Cerebellar cortex (tissue), 1 donor: Measurements from ENCODE around the gene TEAD2.
A peak's percentile ranks its signal among the peaks of the same experiment; 100 is the strongest.
"Not testable (repeated sequence)": the region's sequence is repeated elsewhere in the genome, so short reads cannot be mapped to it uniquely, and the experiment has no call there.

Source experiments
- DNase-seq: peaks from one replicate; pipeline ENCODE4 v3.0.0-alpha.2; 2015; ENCODE audit warnings: low spot score

The TEAD2 gene

GRCh38 chr19:49383599-49383998 lies 21.4 kb upstream of the TEAD2 start:
- DNase-seq = no peak

- DNase-seq = no peak
Observed at GRCh38 chr19:49382639-49383038, 20.4 kb upstream of the TEAD2 start.

GRCh38 chr19:49380391-49380790 lies 18.2 kb upstream of the TEAD2 start:
- DNase-seq = no peak

- no peak for DNase-seq
Observed at GRCh38 chr19:49378512-49378911, 16.3 kb upstream of the TEAD2 start.

GRCh38 chr19:49374665-49375434 lies 12.6 kb upstream of the TEAD2 start:
- no peak for DNase-seq

GRCh38 chr19:49373174-49373573 lies 11.0 kb upstream of the TEAD2 start:
- not testable (repeated sequence) for DNase-seq

- no peak for DNase-seq
Observed at GRCh38 chr19:49371184-49371583, 9.0 kb upstream of the TEAD2 start.

GRCh38 chr19:49368711-49369358 lies 6.6 kb upstream of the TEAD2 start:
- DNase-seq = no peak

- no peak for DNase-seq
Observed at GRCh38 chr19:49366110-49366509, 3.9 kb upstream of the TEAD2 start.

- no peak for DNase-seq
Observed at GRCh38 chr19:49364083-49364737, 2.0 kb upstream of the TEAD2 start.

- DNase-seq = peak; percentile 94
Observed at GRCh38 chr19:49363268-49364082, 1.3 kb upstream of the TEAD2 start, which contains the start of gene DKKL1. Gene DKKL1, plus strand, starts transcription at chr19:49363877. Its CDS starts 122 bp downstream, at chr19:49363999.

GRCh38 chr19:49362929-49363267 lies 682 bp upstream of the TEAD2 start:
- DNase-seq = no peak

GRCh38 chr19:49361438-49362047 lies 673 bp downstream of the TEAD2 start:
- DNase-seq = peak; percentile 53

- no peak for DNase-seq
Observed at GRCh38 chr19:49359851-49360820, 2.1 kb downstream of the TEAD2 start.

GRCh38 chr19:49357186-49357585 lies 5.0 kb downstream of the TEAD2 start:
- no peak for DNase-seq

GRCh38 chr19:49356382-49356781 lies 5.8 kb downstream of the TEAD2 start:
- no peak for DNase-seq

GRCh38 chr19:49355909-49356353 lies 6.3 kb downstream of the TEAD2 start:
- no peak for DNase-seq

GRCh38 chr19:49349567-49349966 lies 12.6 kb downstream of the TEAD2 start:
- no peak for DNase-seq

- no peak for DNase-seq
Observed at GRCh38 chr19:49348305-49349189, 13.7 kb downstream of the TEAD2 start.
